WERI-Rb-1 (cell line): Measurements from ENCODE around the gene GPR132.
"Not testable (repeated sequence)": the region's sequence is repeated elsewhere in the genome, so short reads cannot be mapped to it uniquely, and the experiment has no call there.

Experiments
- DNase-seq: peaks from one replicate; pipeline ENCODE4 v3.0.0-alpha.2; 2020
- H3K27ac ChIP-seq: fragments of 250-450 bp; sonication (Bioruptor Pico); 2 replicates; pipeline ENCODE4 v1.5.1; 2020; ENCODE audit warnings: mild to moderate bottlenecking, moderate library complexity
- H3K27me3 ChIP-seq: fragments of 250-450 bp; sonication (Bioruptor Pico); 2 replicates; pipeline ENCODE4 v1.5.1; 2021; ENCODE audit warnings: mild to moderate bottlenecking, low read depth, moderate library complexity; ENCODE audit not compliant: insufficient read depth, severe bottlenecking
- H3K36me3 ChIP-seq: fragments of 250-450 bp; sonication (Bioruptor Pico); 2 replicates; pipeline ENCODE4 v1.5.1; 2020; ENCODE audit warnings: mild to moderate bottlenecking, moderate library complexity
- H3K4me3 ChIP-seq: 2 replicates; pipeline ENCODE4 v1.5.1; 2011; ENCODE audit warnings: low read depth, mild to moderate bottlenecking, control low read depth, low read length
- H3K9me3 ChIP-seq: fragments of 250-450 bp; sonication (Bioruptor Pico); 2 replicates; pipeline ENCODE4 v1.5.1; 2021; ENCODE audit warnings: mild to moderate bottlenecking, moderate library complexity; ENCODE audit not compliant: severe bottlenecking
- TF ChIP-seq, protein P1 (sequence below): IDR thresholded peaks from 2 replicates; pipeline ENCODE4 v1.5.1; 2011; ENCODE audit warnings: low read depth, mild to moderate bottlenecking, control low read depth, inconsistent platforms, low read length

GPR132 gene

DNA sequence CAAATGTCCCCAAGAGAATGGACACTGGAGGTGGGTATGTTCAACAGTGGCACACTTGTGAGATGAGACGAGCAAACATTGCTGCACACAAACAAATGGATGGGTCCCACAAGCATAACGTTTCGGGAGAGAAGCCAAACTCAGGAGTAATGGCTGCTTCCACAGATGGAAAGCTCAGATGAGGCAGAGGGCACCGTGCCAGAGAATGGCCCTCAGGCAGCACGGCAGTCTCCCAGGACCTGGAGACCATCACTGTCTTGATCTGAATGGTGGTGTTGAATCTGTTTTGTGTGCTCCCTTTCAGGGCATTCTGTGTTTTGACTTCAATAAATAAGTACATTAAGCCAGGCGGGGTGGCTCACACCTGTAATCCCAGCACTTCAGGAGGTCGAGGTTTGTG, 35.8 kb downstream of the GPR132 start:
- Histone ChIP-seq H3K9me3 (no peaks in the 10 kb centered on the region), H3K4me3 (no peak overlapping the region), H3K27me3 (no peaks in the 10 kb centered on the region), H3K27ac (no peak overlapping the region), H3K36me3 (no peaks in the 10 kb centered on the region)
- DNase-seq: no peak
- TF ChIP-seq, protein P1, sequence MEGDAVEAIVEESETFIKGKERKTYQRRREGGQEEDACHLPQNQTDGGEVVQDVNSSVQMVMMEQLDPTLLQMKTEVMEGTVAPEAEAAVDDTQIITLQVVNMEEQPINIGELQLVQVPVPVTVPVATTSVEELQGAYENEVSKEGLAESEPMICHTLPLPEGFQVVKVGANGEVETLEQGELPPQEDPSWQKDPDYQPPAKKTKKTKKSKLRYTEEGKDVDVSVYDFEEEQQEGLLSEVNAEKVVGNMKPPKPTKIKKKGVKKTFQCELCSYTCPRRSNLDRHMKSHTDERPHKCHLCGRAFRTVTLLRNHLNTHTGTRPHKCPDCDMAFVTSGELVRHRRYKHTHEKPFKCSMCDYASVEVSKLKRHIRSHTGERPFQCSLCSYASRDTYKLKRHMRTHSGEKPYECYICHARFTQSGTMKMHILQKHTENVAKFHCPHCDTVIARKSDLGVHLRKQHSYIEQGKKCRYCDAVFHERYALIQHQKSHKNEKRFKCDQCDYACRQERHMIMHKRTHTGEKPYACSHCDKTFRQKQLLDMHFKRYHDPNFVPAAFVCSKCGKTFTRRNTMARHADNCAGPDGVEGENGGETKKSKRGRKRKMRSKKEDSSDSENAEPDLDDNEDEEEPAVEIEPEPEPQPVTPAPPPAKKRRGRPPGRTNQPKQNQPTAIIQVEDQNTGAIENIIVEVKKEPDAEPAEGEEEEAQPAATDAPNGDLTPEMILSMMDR: no peak

GRCh38 chr14:105028251-105028927, 36.8 kb downstream of the GPR132 start:
- Histone ChIP-seq H3K36me3 (no peaks in the 10 kb centered on the region), H3K9me3 (no peaks in the 10 kb centered on the region), H3K4me3 (no peak overlapping the region), H3K27ac (no peak overlapping the region), H3K27me3 (no peaks in the 10 kb centered on the region)
- TF ChIP-seq, protein P1: no peak
- DNase-seq: no peak

DNA sequence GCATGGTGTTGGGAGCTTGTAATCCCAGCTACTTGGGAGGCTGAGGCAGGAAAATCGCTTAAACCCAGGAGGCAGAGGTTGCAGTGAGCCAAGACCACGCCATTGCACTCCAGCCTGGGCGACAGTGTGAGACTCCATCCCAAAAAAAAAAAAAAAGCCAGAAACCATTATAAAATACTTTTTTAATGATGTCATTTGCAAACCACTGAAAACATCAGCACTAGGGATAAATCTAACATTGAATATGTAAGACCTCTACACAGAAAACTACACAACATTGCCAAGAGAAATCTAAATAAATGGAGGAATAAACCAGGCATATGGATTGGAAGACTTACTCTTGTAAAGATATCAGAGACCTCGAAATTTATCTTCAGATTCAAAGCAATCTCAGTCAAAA, 37.5 kb downstream of the GPR132 start:
- H3K27me3 ChIP-seq, DNase-seq, H3K27ac ChIP-seq, H3K9me3 ChIP-seq, H3K36me3 ChIP-seq, H3K4me3 ChIP-seq: not testable (repeated sequence)

DNA sequence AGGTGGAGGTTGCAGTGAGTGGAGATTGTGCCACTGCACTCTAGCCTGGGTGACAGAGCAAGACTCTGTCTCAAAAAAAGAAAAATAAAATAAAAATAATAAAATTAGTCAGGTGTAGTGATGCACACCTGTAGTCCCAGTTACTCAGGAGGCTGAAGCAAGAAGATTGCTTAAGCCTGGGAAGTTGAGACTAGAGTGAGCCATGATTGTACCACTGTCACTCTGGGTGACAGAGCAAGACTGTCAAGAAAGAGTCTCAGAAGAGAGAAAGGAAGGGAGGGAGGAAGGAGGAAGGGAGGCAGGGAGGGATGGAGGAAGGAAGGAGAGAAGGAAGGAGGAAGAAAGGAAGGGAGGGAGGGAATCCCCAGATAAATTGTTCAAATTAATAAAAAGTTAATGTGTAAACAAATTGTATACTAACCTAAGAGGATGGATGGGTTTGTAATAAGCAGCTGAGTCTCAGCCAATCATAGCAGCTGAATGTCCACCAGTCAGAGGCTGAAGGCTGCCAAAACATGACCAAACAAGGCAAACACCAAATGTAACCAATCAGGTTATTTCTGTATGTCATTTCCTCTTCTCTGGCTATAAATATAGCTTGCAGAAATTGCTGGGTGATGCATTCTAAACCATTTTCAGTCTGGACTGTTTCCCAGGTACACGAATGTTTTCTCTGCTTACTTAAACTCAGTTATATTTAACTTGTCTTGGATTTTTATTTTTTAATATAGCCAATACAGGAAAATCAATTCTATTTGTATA, 38.2 kb downstream of the GPR132 start:
- no peak overlapping the region for H3K4me3 ChIP-seq
- TF ChIP-seq, protein P1: no peak

GRCh38 chr14:105026033-105026785, 39.0 kb downstream of the GPR132 start:
- no peak overlapping the region for H3K4me3 ChIP-seq
- no peaks in the 10 kb centered on the region for H3K36me3 ChIP-seq
- no peaks in the 10 kb centered on the region for H3K9me3 ChIP-seq
- no peak overlapping the region for H3K27ac ChIP-seq
- H3K27me3 ChIP-seq: no peaks in the 10 kb centered on the region
- DNase-seq: no peak
- TF ChIP-seq, protein P1: no peak

More for the DNA sequence above, 38.2 kb downstream of the GPR132 start:
- H3K9me3 ChIP-seq: no peaks in the 10 kb centered on the region
- H3K36me3 ChIP-seq: no peaks in the 10 kb centered on the region
- H3K27me3 ChIP-seq: no peaks in the 10 kb centered on the region
- no peak for DNase-seq
- no peak overlapping the region for H3K27ac ChIP-seq

GRCh38 chr14:105025429-105025828, 39.8 kb downstream of the GPR132 start:
- H3K36me3 ChIP-seq: peaks cover 5% of the 10 kb centered on the region; the same call in 1 of the 2 replicates
- H3K27ac ChIP-seq: no peak overlapping the region
- TF ChIP-seq, protein P1: no peak
- no peaks in the 10 kb centered on the region for H3K9me3 ChIP-seq
- no peaks in the 10 kb centered on the region for H3K27me3 ChIP-seq
- DNase-seq: no peak
- no peak overlapping the region for H3K4me3 ChIP-seq
